GM21390 (cell line): ENCODE results near the gene MRPL1.
"Not testable (repeated sequence)": the region's sequence is repeated elsewhere in the genome, so short reads cannot be mapped to it uniquely, and the experiment has no call there.

Experiments used
- ATAC-seq: cut with Tn5 transposase; IDR thresholded peaks from one replicate; pipeline ENCODE4 v1.9.1; 2021; ENCODE audit not compliant: unreplicated experiment

The MRPL1 gene

GRCh38 chr4:77849278-77849965 lies 13.2 kb upstream of the MRPL1 start:
- ATAC-seq = no peak

GRCh38 chr4:77852892-77853495 lies 9.6 kb upstream of the MRPL1 start:
- peak; percentile 81 for ATAC-seq

GRCh38 chr4:77854431-77855111 lies 8.1 kb upstream of the MRPL1 start:
- no peak for ATAC-seq

GRCh38 chr4:77856152-77856551 lies 6.5 kb upstream of the MRPL1 start:
- ATAC-seq = no peak

GRCh38 chr4:77859256-77859655 lies 3.4 kb upstream of the MRPL1 start:
- ATAC-seq = no peak

GRCh38 chr4:77861495-77861894 lies 1.1 kb upstream of the MRPL1 start:
- ATAC-seq = no peak

GRCh38 chr4:77863341-77863740 lies 711 bp downstream of the MRPL1 start:
- not testable (repeated sequence) for ATAC-seq

GRCh38 chr4:77865259-77865658 lies 2.6 kb downstream of the MRPL1 start:
- ATAC-seq = no peak

- ATAC-seq = no peak
Measured at GRCh38 chr4:77872723-77873445, 10.3 kb downstream of the MRPL1 start.

GRCh38 chr4:77877167-77877566 lies 14.5 kb downstream of the MRPL1 start:
- ATAC-seq = no peak

GRCh38 chr4:77877771-77878565 lies 15.3 kb downstream of the MRPL1 start:
- ATAC-seq = no peak

GRCh38 chr4:77880784-77881183 lies 18.2 kb downstream of the MRPL1 start:
- ATAC-seq = peak; percentile 66

- ATAC-seq = no peak
Measured at GRCh38 chr4:77881460-77882295, 19.0 kb downstream of the MRPL1 start.

GRCh38 chr4:77893451-77893850 lies 30.8 kb downstream of the MRPL1 start:
- no peak for ATAC-seq

GRCh38 chr4:77899607-77900006 lies 37.0 kb downstream of the MRPL1 start:
- ATAC-seq = no peak

GRCh38 chr4:77903186-77903585 lies 40.6 kb downstream of the MRPL1 start:
- no peak for ATAC-seq

- ATAC-seq = no peak
Measured at GRCh38 chr4:77905651-77906263, 43.1 kb downstream of the MRPL1 start.

GRCh38 chr4:77910676-77911075 lies 48.0 kb downstream of the MRPL1 start:
- ATAC-seq = no peak

- ATAC-seq = no peak
Measured at GRCh38 chr4:77911091-77911490, 48.5 kb downstream of the MRPL1 start.
